Fibroblast of lung (primary cell): ENCODE measurements around the gene SCN5A. TPM values are rescaled to one million over a fixed set of nuclear protein-coding genes. Genes with fewer than 3 reads are reported as not detected.

ENCODE experiments used
- DNase-seq, 2 donors: peaks; one replicate each; pipeline versions ENCODE4 v3.0.0 to v3.0.0-alpha.2; 2010; ENCODE audit warnings: low read depth in 2 of 2
- H2AFZ ChIP-seq: 2 replicates; pipeline ENCODE4 v1.5.1; 2012; ENCODE audit warnings: low read length, control low read depth, inconsistent platforms
- H3K27ac ChIP-seq: 2 replicates; pipeline ENCODE4 v1.5.1; 2011; ENCODE audit warnings: low read length, control low read depth; ENCODE audit not compliant: insufficient read depth
- H3K27me3 ChIP-seq: 2 replicates; pipeline ENCODE4 v1.5.1; 2011; ENCODE audit warnings: mild to moderate bottlenecking, low read length; ENCODE audit not compliant: control insufficient read depth, insufficient read depth
- H3K36me3 ChIP-seq: 2 replicates; pipeline ENCODE4 v1.5.1; 2011; ENCODE audit warnings: low read length; ENCODE audit not compliant: control insufficient read depth, insufficient read depth
- H3K4me1 ChIP-seq: 2 replicates; pipeline ENCODE4 v1.5.1; 2011; ENCODE audit warnings: low read length; ENCODE audit not compliant: control insufficient read depth, insufficient read depth; ENCODE audit errors: extremely low read depth
- H3K4me2 ChIP-seq: 2 replicates; pipeline ENCODE4 v1.5.1; 2011; ENCODE audit warnings: low read length, control low read depth; ENCODE audit not compliant: insufficient read depth; ENCODE audit errors: extremely low read depth
- H3K4me3 ChIP-seq, 4 experiments: fragments of 200-600 bp in 1 of 4; sonication (generic) in 1 of 4; replicated peaks in 1 of 4; 2 replicates each; pipeline ENCODE4 v1.5.1; 2011 to 2016; ENCODE audit warnings: low read length in 4 of 4, low read depth in 3 of 4, mild to moderate bottlenecking in 3 of 4, control low read depth in 2 of 4, inconsistent platforms in 1 of 4, mixed read lengths in 1 of 4; ENCODE audit not compliant: insufficient read depth in 1 of 4; ENCODE audit errors: control extremely low read depth in 1 of 4
- H3K79me2 ChIP-seq: 2 replicates; pipeline ENCODE4 v1.5.1; 2012; ENCODE audit warnings: mild to moderate bottlenecking, low read length, inconsistent platforms; ENCODE audit not compliant: control insufficient read depth, insufficient read depth
- H3K9ac ChIP-seq: 2 replicates; pipeline ENCODE4 v1.5.1; 2011; ENCODE audit warnings: mild to moderate bottlenecking, low read length, control low read depth; ENCODE audit not compliant: insufficient read depth
- H3K9me3 ChIP-seq: 2 replicates; pipeline ENCODE4 v1.5.1; 2012; ENCODE audit warnings: low read depth, low read length; ENCODE audit not compliant: control insufficient read depth, insufficient read depth
- H4K20me1 ChIP-seq: 2 replicates; pipeline ENCODE4 v1.5.1; 2011; ENCODE audit warnings: low read length; ENCODE audit not compliant: control insufficient read depth, insufficient read depth; ENCODE audit errors: extremely low read depth
- EZH2 ChIP-seq: IDR thresholded peaks from 2 replicates; pipeline ENCODE4 v1.5.1; 2012; ENCODE audit warnings: low read length, control low read depth, mild to moderate bottlenecking; ENCODE audit errors: missing control alignments
- polyA plus RNA-seq, 2 donors: library from polyadenylated mRNA; depleted of rRNA in 1 of 2; stranded (reverse) in 1 of 2; unstranded in 1 of 2; fragments of >200 nt; gene quantifications; 2 replicates each; pipeline ENCODE4 v1.2.1, GENCODE V29; 2011 to 2012; ENCODE audit warnings: missing spikeins in 1 of 2
- total RNA-seq: library from RNA; depleted of rRNA; stranded (reverse); fragments of >200 nt; gene quantifications from 2 replicates; pipeline ENCODE4 v1.2.1, GENCODE V29; 2014
- TF ChIP-seq, protein P1 (sequence below), 2 donors: IDR thresholded peaks in 1 of 2; conservative IDR thresholded peaks in 1 of 2; 1 replicate in 1 of 2; 2 replicates in 1 of 2; pipeline ENCODE4 v1.5.1; 2011 to 2012; ENCODE audit warnings: low read length in 2 of 2, control low read depth in 1 of 2, inconsistent platforms in 1 of 2, low read depth in 1 of 2, mild to moderate bottlenecking in 1 of 2

SCN5A gene
- total and polyA plus RNA-seq, 2 donors (not counting 1 experiment from before 2014, with no cell fraction given): 0.27 to 0.50 TPM

DNA sequence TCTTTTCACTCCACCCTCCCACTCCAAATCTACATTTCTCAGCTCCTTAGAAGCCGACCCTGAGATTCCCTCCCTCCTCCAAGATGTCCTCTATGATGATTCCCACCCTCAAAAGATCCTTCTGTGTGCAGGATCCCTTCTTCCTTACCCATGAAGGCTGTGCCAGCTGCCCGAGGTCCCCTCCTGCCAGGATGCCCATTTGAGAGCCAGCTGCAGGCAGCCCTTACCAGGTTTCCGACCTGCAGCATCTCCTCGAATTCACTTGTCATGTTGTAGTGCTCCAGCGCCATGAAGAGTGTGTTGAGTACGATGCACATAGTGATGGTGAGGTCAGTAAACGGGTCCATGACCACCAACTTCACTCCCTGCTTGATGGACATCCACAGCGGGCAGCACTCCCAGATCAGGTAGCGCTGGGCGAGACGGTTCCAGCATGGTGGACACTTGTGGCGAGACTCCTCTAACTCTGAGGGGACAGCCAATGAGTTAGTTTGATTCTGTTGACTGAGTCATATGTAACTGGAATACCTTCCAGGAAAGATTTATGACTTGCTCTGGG, 51.9 kb downstream of the SCN5A start:
- Histone ChIP-seq H3K4me1 (no peaks in the 10 kb centered on the region), H2AFZ (no peak overlapping the region), H3K36me3 (no peaks in the 10 kb centered on the region), H3K9me3 (no peaks in the 10 kb centered on the region), H3K9ac (no peak overlapping the region), H4K20me1 (no peaks in the 10 kb centered on the region), H3K27me3 (no peaks in the 10 kb centered on the region), H3K79me2 (no peaks in the 10 kb centered on the region), H3K4me2 (no peak overlapping the region), H3K4me3 (no peak overlapping the region), H3K27ac (no peak overlapping the region)
- TF ChIP-seq EZH2: no peak
- TF ChIP-seq, protein P1, sequence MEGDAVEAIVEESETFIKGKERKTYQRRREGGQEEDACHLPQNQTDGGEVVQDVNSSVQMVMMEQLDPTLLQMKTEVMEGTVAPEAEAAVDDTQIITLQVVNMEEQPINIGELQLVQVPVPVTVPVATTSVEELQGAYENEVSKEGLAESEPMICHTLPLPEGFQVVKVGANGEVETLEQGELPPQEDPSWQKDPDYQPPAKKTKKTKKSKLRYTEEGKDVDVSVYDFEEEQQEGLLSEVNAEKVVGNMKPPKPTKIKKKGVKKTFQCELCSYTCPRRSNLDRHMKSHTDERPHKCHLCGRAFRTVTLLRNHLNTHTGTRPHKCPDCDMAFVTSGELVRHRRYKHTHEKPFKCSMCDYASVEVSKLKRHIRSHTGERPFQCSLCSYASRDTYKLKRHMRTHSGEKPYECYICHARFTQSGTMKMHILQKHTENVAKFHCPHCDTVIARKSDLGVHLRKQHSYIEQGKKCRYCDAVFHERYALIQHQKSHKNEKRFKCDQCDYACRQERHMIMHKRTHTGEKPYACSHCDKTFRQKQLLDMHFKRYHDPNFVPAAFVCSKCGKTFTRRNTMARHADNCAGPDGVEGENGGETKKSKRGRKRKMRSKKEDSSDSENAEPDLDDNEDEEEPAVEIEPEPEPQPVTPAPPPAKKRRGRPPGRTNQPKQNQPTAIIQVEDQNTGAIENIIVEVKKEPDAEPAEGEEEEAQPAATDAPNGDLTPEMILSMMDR (conservative IDR thresholded peaks at IDR 0.05 in 1 of 2, IDR thresholded peaks at IDR 0.05 in 1 of 2; ENCODE audit: low read depth in 1 of 2, low read length in 2 of 2): no peak
- no peak for DNase-seq

DNA sequence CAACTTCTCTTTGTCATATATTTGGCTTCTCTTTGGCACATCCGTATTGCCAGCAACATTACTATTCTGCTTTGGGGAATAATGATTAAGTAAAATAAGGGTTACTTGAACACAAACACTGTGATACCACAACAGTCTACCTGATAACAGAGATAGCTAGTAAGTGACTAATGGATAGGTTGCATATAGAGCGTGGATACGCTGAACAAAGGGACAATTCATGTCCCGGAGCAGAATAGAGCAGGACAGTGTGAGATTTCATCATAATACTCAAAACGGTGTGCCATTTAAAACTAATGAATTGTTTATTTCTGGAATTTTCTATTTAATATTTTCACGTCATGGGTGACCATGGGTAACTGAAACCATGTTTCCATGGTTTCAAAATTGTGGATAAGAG, 54.1 kb downstream of the SCN5A start:
- Histone ChIP-seq H4K20me1 (no peaks in the 10 kb centered on the region), H3K4me2 (no peak overlapping the region), H3K9me3 (no peaks in the 10 kb centered on the region), H2AFZ (no peak overlapping the region), H3K27me3 (no peaks in the 10 kb centered on the region), H3K4me1 (no peaks in the 10 kb centered on the region), H3K79me2 (no peaks in the 10 kb centered on the region), H3K36me3 (no peaks in the 10 kb centered on the region), H3K9ac (no peak overlapping the region), H3K4me3 (no peak overlapping the region), H3K27ac (no peak overlapping the region)
- DNase-seq: no peak
- no peak for TF ChIP-seq EZH2
- TF ChIP-seq, protein P1 (conservative IDR thresholded peaks at IDR 0.05 in 1 of 2, IDR thresholded peaks at IDR 0.05 in 1 of 2; ENCODE audit: low read depth in 1 of 2, low read length in 2 of 2): no peak

DNA sequence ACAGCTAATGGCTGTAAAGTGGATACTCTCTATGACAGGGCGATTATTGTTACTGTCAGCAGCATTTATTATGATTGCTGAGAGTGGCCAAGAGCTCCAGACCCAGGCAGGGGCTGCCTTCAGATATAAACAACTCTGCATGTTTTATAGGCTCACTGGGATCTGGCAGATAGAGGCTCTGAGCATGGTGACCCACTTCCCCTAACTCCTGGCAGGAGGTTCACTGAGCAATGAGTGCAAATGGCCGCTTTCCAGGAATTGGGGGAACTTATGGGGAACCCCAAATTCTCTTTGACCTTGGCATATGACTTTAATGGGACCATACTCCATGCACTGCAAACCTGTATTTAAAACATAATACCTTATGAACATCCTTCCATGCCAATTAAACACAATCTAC, 59.0 kb downstream of the SCN5A start:
- Histone ChIP-seq H2AFZ (no peak overlapping the region), H3K4me1 (no peaks in the 10 kb centered on the region), H3K4me3 (no peak overlapping the region), H3K27ac (no peak overlapping the region), H3K36me3 (no peaks in the 10 kb centered on the region), H3K4me2 (no peak overlapping the region), H3K9ac (no peak overlapping the region), H3K79me2 (no peaks in the 10 kb centered on the region), H3K27me3 (no peaks in the 10 kb centered on the region), H3K9me3 (no peaks in the 10 kb centered on the region), H4K20me1 (no peaks in the 10 kb centered on the region)
- TF ChIP-seq, protein P1 (conservative IDR thresholded peaks at IDR 0.05 in 1 of 2, IDR thresholded peaks at IDR 0.05 in 1 of 2; ENCODE audit: low read depth in 1 of 2, low read length in 2 of 2): no peak
- no peak for TF ChIP-seq EZH2
- DNase-seq: no peak
